Gastrocnemius medialis (tissue), 4 donors: ENCODE data around the gene CDH2.

Source experiments
- POLR2A ChIP-seq, 2 donors: fragments of 450-650 bp; IDR thresholded peaks; one replicate each; pipeline ENCODE4 v1.6.1; 2017; ENCODE audit warnings: antibody characterized with exemption in 2 of 2, mild to moderate bottlenecking in 2 of 2, moderate library complexity in 2 of 2
- TF ChIP-seq, protein P1 (sequence below), 5 experiments: fragments of 450-650 bp in 3 of 5; fragments of 200-600 bp in 2 of 5; sonication (generic) in 2 of 5; IDR thresholded peaks in 4 of 5; conservative IDR thresholded peaks in 1 of 5; 1 replicate in 4 of 5; 2 replicates in 1 of 5; pipeline ENCODE4 v1.5.1; 2016 to 2019; ENCODE audit warnings: antibody characterized with exemption in 5 of 5, mild to moderate bottlenecking in 3 of 5, moderate library complexity in 3 of 5

DNA sequence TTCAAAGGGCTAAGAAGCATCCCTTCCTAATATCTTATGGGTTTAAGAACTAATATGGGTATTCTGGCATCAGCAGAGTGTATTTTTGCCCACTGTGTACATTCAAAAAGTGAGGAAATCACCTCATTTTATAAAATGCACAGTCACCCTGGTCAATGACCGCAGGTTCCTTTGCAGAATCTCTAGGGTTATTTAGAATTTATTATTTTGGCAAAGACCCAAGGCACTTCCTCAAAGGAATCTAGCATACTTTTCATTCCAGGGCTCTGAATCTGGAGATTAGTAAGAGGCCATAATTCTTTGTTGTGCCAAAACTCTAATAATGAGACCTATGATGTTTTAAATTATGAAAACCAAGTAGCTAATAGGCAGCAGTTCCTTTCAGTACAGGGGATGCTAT is 27.2 kb upstream of the CDH2 start:
- TF ChIP-seq, protein P1, sequence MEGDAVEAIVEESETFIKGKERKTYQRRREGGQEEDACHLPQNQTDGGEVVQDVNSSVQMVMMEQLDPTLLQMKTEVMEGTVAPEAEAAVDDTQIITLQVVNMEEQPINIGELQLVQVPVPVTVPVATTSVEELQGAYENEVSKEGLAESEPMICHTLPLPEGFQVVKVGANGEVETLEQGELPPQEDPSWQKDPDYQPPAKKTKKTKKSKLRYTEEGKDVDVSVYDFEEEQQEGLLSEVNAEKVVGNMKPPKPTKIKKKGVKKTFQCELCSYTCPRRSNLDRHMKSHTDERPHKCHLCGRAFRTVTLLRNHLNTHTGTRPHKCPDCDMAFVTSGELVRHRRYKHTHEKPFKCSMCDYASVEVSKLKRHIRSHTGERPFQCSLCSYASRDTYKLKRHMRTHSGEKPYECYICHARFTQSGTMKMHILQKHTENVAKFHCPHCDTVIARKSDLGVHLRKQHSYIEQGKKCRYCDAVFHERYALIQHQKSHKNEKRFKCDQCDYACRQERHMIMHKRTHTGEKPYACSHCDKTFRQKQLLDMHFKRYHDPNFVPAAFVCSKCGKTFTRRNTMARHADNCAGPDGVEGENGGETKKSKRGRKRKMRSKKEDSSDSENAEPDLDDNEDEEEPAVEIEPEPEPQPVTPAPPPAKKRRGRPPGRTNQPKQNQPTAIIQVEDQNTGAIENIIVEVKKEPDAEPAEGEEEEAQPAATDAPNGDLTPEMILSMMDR (IDR thresholded peaks at IDR 0.05 in 4 of 5, conservative IDR thresholded peaks at IDR 0.05 in 1 of 5): no peak
- no peak for TF ChIP-seq POLR2A (IDR thresholded peaks at IDR 0.05)
